Measurements from ENCODE around the gene CLDND1.
"Not testable (repeated sequence)": the region's sequence is repeated elsewhere in the genome, so short reads cannot be mapped to it uniquely, and the experiment has no call there.

The CLDND1 gene

GRCh38 chr3:98522544-98523281 is at the start of gene CLDND1:
CLDND1 (minus strand) TSS chr3:98522902; CDS start chr3:98521424, 1,478 bp downstream.
- DNase-seq: peak; percentile 95

DNA sequence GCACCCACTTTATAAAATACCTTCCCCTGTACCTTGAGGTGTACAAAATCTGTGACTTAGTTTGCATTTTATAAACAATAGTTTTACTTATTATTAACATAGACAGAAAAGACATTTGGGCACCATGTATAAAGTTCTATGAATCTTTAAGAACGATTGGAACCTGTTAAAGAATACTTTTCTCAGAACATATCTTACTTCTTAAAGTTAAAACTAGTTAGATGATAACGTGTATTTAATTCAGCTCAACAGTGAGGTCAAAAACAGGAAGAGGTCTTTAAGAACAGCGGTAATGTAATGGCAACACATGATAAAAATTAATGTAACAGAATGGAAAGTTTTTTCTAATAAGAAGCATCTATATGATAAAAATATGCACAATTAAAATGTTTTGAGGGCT is 45.7 kb upstream of the CLDND1 start:
- no peak for DNase-seq

DNA sequence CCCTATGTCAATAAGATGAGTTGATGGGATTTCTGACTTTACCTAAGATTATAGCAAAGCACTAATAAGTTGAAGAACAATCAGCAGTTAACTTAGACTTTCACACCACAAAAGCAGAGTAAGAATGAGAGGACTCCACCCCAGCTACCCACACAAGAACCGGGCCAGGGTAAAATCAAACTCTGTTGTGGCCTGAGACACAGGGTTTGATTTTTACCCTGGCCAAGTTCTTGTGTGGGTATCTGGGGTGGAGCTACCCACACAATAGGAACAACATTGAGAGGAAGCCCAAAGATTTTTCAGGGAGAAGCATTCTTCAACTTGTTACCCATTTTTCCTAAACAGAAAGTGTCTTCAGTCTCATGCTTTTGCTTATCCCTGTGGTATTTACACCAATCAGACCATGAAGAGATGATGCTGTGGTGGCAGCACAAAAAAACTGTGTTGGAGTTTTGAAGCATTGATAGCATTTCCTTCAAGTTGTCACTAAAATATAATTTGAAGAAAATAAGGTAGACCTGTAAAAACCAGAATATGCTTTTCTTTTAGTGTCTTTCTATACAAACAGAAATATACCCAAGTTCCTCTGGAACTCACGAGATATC is 45.1 kb upstream of the CLDND1 start:
- DNase-seq: no peak

DNA sequence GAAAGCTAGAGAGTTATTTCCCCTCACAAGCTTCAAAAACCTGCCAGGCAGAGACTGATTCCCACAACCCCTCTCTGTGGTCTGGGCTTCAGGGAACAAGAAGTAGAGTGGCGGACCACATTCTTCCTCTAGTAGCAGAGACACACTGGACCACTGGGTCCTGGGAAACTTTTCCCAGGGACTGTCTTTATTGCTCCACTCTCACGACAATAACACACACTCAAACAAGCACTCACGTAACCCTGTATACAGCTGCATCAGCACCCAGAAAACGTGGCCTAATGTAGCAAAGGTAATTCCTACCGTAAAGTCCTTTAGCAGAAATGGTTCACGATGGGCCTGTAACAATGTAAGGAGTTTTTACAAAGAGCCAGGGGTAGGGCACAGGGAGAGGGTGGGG is 43.1 kb upstream of the CLDND1 start:
- no peak for DNase-seq

DNA sequence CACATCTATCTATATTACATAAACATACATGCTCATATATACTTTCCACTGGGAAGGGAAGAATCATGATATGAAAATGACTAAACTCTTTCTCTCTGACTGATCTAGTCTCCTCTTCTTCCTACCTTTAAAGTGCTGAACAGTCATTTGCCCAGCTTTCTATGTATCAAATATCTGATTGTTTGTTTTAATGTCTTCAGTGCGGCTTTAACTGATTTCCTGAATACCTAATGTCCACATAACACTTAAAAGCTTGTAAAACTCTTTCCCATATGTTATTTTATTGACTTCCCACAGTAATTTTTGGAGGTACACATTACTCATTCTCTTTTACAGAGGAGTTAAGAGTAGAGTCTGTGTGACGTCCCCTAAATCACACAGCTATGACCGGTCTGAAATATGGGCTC is 42.5 kb upstream of the CLDND1 start:
- DNase-seq: no peak

DNA sequence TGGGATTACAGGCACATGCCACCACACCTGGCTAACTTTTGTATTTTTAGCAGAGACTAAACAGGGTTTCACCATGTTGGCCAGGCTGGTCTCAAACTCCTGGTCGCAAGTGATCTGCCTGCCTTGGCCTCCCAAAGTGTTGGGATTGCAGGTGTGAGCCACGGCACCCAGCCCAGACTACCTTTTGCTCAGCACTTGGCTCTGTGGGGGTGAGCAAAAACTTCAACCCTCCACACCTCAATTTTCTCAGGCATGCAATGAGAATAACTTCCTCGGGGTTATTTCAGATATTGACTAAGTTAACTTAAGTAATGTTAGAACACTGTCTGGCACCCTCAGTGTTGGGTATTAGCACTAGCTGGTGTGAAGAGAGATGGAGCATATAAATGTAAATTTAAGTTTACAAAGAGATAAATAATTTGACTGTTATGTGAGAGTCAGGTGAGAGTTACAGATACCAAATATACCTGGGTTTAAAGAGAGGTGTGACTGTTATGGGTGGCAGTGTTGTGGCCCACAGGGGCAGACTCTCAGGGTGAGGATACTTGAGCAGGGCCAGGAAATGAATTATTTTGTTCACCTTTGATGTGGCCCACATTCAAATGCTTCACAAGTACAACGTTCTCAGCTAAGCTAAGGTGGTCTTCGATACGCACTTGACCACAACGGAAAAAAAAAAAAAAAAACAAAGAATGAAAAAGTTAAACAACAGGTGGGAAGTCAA is 41.7 kb upstream of the CLDND1 start:
- no peak for DNase-seq

- no peak for DNase-seq
Measured at GRCh38 chr3:98563661-98564281, 41.1 kb upstream of the CLDND1 start.

- no peak for DNase-seq
Measured at GRCh38 chr3:98561727-98562521, 39.2 kb upstream of the CLDND1 start.

GRCh38 chr3:98560911-98561310 is 38.2 kb upstream of the CLDND1 start:
- DNase-seq: no peak

GRCh38 chr3:98559769-98560168 is 37.1 kb upstream of the CLDND1 start:
- DNase-seq: not testable (repeated sequence)

DNA sequence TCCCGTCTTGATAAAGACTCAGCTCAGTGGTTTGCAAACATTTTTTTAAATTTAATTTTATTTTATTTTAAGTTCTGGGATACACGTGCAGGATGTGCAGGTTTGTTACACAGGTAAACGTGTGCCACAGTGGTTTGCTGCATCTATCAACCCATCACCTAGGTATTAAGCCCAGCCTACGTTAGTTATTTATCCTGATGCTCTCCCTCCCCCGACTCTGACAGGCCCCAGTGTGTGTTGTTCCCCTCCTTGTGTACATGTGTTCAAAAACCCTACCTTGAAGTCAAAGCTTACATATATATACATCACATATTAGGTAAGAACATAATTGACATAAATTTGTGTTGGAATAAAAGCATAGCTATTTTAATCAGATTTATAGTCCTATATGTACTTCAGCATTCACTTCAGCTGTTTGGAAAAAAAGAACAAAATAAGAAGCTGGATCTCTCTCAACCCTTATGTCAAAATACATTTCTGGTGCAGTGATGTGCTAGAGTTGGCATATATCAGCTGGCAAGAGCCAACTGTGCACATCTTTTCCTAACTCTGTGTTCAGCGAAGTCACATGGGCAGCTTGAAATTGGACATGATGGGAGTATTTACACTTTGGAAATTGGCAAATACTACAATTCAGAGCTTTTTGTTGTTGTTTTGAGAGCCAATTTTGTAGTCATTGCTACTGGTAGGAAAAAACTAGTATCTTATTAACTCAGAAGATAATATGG is 35.6 kb upstream of the CLDND1 start:
- no peak for DNase-seq

DNA sequence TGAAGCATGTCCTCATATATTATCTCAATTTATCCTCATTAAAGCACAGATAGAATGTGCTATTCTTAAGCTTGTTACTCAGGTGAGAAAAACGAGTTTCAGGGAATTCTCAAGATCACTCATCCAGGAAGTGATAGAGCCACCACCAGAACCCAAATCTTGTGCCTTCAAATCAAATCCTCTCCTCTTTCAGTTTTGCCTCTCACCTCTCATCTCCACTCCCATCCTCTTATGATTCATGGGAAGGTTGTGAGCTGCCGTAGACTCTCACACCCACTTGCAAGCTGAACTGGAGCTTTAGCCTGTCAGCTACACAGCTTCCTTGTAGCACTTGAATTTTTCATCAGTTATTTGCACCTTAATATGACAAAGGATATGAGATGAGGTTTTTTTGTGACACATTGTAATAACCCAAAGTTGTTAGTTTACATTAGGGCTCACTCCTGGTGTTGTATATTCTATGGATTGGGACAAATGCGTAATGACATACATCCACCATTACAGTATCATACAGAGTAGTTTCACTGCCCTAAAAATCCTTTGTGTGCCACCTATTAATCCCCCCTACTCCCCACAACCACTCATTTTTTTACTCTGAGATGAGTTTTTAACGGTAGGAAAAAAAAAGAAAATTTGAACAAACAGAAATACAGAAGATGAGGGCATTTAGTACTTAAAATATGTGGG is 34.8 kb upstream of the CLDND1 start:
- peak; percentile 54 for DNase-seq

DNA sequence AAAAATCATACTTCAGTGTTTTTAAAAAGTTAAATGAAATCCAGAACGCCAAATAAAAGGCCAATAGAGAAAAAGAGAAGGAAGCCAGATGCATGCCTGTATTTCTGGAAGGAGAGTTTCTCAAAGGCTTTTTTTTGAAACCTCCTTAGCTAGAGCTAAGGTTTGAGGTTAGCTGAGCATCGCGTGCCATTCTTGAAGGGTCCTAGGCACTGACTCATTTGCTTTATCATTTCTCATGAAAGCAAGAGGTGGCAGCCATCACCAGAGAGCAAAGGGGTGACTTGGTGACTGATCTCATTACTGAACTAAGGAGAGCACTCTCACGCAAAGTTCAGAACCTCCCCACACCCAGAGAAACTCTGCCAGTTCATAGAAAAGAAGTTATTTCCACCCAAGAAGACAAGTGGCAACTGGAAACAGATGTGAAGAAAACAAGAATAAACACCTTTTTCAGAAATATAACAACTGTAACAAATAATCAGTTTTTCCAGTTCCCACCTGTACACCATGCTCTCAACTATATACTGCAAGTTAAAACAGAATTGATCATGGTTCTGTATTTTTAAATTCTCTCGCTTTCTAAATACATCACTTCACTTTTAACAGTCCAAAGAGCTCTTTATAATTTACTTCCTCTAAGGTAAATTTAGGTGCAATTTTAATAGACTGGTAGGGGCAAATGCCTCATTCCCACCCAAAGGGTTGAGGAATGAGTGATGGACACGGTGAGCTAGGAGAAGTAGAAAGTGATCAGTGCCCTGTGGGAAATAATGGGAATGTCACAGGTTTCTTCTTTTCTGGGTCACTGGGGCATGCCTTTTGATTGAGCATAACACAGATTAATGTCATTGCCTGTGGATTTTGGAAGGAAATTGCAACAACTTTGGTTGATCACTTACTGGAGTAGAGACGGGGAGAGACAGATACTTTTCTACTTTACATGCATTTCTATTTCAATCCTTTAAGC is 33.7 kb upstream of the CLDND1 start:
- peak; percentile 78 for DNase-seq

GRCh38 chr3:98555025-98555379 is 32.3 kb upstream of the CLDND1 start:
- no peak for DNase-seq

GRCh38 chr3:98554580-98554979 is 31.9 kb upstream of the CLDND1 start:
- DNase-seq: no peak

DNA sequence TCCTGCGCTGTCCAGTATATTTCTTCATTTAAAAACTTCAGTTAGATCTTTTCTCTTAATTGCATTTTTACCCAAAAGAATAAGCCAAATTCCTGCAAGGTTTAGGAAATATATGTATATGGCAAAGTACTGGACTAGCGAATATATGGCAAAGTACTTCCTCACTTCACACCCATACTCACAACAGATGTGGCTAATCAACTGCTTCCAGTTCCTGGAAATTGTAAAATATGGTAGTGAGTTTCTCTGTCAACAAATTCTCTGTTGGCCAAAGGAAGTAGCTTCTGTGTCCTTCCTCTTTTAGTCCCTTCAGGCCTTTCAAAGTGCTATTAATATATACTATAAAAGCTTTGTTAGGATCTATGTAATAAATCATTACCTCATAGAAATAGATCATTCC is 31.1 kb upstream of the CLDND1 start:
- DNase-seq: no peak

- no peak for DNase-seq
Measured at GRCh38 chr3:98553021-98553563, 30.4 kb upstream of the CLDND1 start.

DNA sequence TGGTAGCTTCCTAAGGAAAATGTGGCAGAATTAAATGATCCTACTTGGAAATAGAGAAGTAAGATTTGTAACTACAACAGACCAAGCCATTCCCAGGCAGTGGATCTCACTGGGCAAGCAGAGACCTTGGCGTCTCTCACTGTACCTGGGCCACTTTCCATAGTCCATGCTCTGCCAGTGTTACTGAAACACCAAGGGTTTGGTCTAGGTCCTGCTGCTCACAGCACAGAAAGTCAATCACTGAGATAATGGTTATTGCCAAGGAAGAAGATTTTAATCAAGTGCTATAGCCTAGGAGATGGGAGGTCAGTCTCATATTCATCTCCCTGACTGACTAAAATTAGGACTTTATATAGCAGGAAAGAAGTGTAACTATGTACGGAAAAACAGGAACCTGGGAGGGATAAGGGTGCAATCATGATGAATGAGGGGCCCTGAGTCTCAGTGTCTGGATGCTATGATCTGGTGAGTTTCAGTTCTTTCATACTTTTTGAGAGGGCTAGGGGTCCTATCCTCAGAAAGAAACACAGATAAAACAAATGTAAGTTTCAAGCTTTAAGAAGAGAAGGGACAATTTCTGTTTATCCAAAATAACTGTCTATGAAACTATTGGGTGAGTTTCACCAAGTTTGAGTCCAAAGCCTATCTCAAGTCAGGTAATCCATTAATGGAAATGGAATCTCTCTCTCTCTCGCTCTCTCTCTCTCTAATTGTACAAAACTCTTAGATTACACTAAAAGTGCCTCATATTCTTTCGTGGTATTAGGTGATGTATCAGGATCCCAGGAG is 29.7 kb upstream of the CLDND1 start:
- no peak for DNase-seq

DNA sequence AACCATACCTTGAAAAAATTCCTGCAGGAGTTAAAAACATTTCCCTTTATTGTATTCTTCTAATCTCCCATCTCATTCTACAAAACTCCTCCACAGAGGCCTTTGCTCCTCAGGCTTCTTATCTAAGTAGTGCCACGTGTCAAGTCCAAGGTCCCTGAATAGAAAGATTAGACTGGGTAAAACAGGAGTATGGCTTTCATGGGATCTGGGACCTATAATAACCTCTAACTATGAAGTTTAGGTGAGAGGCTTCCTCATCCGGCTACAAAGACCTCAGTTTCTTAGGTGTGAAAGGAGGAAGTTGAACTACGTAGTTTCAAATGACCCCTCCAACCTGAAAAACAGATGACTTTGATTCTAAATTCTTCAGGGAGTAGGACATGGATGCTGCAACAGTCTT is 29.1 kb upstream of the CLDND1 start:
- DNase-seq: no peak
